Measurements from ENCODE around the gene PI4KA. TPM values are rescaled to one million over a fixed set of nuclear protein-coding genes. Genes with fewer than 3 reads are reported as not detected.
"Not testable (repeated sequence)": the region's sequence is repeated elsewhere in the genome, so short reads cannot be mapped to it uniquely, and the experiment has no call there.

Gene PI4KA
- total RNA-seq, 1 donor from 2014 or later: 20.4 TPM

DNA sequence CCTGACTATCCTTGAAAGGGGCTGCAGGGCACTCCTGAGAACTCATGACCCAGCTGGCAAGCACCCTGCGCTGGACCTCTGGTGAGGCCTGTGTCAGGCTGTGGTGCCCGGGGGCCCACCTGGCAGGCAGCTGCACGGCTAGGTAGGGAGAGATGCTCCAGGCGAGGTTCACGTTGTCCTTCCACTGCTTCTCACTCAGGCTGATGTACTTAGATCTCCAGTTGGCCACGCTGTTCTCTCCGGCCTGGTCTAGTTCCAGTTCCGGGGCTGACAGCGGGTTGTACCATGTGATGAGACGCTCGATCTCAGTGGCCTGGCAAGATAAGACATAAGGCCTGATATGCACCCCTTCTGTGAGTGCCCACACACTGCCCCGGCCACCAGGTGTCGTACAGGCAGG is 129.4 kb downstream of the PI4KA start:
- Histone ChIP-seq H3K9ac (ENCODE audit: low read depth in 1 of 3, low read length in 3 of 3) (no peak overlapping the region), H3K9me3 (ENCODE audit: control insufficient read depth in 3 of 3, low read length in 3 of 3) (no peaks in the 10 kb centered on the region), H3K36me3 (ENCODE audit: control insufficient read depth in 3 of 3, insufficient read depth in 3 of 3, low read length in 3 of 3) (peaks cover 40 to 47% (median 43%) of the 10 kb centered on the region in 3 donors), H3K4me1 (ENCODE audit: control insufficient read depth in 3 of 3, insufficient read depth in 3 of 3, low read length in 3 of 3) (no peaks in the 10 kb centered on the region), H3K4me3 (ENCODE audit: low read length in 3 of 3) (no peak overlapping the region), H3K27me3 (ENCODE audit: control insufficient read depth in 3 of 3, insufficient read depth in 3 of 3, low read length in 3 of 3) (no peaks in the 10 kb centered on the region), H3K27ac (ENCODE audit: low read depth, low read length) (no peak overlapping the region)

DNA sequence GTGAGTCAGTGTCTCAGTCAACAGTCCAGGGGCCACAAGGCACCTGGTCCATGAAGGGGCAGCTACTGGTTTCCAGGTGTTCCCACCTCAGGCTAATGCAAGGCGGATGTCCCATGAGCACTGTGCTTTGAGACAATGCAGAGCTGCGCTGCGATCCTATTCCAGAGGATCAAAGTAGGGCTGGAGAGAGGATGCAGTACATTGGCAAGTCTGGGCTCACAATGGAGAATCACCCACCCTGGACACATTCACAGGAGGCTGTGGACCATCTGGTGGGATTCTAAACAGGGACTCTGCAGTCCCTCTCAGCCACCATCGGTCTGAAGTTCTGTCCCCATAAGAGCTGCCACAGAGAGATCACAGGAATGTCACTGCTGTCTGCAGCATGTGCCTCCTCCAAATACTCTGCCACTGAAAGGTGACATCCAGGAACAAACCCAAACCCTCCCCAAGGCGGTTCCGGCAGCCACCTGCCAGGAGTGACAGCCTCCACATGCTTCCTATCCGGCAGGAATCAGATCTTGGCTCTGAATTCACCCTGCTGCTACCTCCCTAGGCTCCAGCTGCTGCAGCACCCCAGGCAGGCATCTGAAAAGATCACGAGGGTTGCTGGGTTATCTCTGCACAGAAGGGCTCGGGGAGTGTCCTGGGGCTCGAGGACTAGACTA is 130.0 kb downstream of the PI4KA start:
- Histone ChIP-seq H3K27me3 (ENCODE audit: control insufficient read depth in 3 of 3, insufficient read depth in 3 of 3, low read length in 3 of 3) (no peaks in the 10 kb centered on the region), H3K9me3 (ENCODE audit: control insufficient read depth in 3 of 3, low read length in 3 of 3) (no peaks in the 10 kb centered on the region), H3K9ac (ENCODE audit: low read depth in 1 of 3, low read length in 3 of 3) (no peak overlapping the region), H3K36me3 (ENCODE audit: control insufficient read depth in 3 of 3, insufficient read depth in 3 of 3, low read length in 3 of 3) (peaks cover 40 to 47% (median 43%) of the 10 kb centered on the region in 3 donors), H3K4me1 (ENCODE audit: control insufficient read depth in 3 of 3, insufficient read depth in 3 of 3, low read length in 3 of 3) (no peaks in the 10 kb centered on the region), H3K27ac (ENCODE audit: low read depth, low read length) (no peak overlapping the region), H3K4me3 (ENCODE audit: low read length in 3 of 3) (no peak overlapping the region)

DNA sequence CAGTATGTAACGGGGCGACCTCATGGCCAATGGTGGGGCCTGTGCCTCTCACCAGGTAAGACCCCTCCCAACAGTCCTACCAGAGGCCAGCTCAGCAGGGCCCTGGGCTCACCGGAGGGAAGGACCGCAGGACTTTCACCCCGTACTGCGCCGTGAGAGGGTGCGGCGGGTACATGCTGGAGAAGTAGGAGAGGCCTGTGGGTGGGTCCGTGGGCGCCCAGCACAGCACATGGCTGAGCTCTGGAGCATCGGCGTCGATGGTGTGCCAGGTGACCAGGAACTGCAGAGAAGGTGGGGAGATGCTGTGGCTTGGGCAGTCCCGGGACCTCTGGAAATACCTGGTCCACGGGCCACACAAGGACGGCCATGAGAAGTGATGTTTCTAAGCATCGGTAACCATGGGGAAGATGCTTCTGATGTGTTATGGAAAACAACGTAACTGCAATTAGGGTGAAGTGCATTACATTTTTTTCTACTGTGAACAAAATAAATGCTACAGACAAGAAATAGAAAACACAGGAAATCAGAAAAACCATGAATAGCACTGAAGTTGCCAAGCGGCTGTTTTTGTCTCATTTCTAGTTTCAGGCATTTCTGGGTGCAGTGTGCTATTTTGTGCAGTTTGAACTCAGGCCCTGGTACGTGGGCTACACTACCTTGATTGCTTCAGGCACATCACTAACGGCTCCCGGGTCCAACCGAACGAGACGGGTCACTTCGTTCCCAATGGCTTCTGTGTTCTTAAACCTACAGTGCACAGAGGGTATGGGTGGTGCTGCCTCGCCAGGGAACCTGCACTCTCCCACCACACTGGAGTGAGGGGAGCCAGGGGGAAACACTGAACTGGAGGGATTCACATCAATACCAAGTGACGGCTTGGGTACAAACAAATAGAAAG is 131.2 kb downstream of the PI4KA start:
- Histone ChIP-seq H3K36me3 (ENCODE audit: control insufficient read depth in 3 of 3, insufficient read depth in 3 of 3, low read length in 3 of 3) (peaks cover 38 to 47% (median 43%) of the 10 kb centered on the region in 3 donors), H3K4me1 (ENCODE audit: control insufficient read depth in 3 of 3, insufficient read depth in 3 of 3, low read length in 3 of 3) (no peaks in the 10 kb centered on the region), H3K27ac (ENCODE audit: low read depth, low read length) (no peak overlapping the region), H3K9me3 (ENCODE audit: control insufficient read depth in 3 of 3, low read length in 3 of 3) (no peaks in the 10 kb centered on the region), H3K9ac (ENCODE audit: low read depth in 1 of 3, low read length in 3 of 3) (no peak overlapping the region), H3K27me3 (ENCODE audit: control insufficient read depth in 3 of 3, insufficient read depth in 3 of 3, low read length in 3 of 3) (no peaks in the 10 kb centered on the region), H3K4me3 (ENCODE audit: low read length in 3 of 3) (no peak overlapping the region)

DNA sequence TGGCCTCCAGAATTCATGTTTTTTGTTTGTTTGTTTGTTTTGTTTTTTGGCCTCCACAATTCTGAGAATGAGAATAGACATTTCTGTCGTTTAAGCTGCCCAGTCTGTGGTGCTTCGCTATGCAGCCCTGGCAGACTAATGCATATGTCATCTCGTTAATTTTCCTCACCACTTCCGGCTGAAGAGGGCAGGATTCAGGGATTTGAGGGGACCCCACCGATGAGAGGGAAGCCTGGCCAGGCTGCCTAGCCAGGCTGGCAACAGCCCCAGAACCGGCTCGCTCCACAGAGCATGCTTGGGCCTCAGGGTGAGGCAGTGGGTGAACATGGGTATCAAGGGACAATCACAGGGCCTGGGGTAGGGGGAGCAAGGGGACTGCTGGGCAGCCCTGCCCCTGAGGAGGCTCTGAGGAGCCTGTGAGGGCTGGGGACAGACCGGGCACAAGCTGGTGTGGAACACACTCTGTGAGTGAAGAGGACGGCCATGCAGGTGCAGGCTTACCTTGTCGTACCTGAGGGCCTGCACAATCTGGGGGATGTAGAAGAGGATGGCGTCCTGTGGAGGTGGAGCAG is 132.5 kb downstream of the PI4KA start:
- Histone ChIP-seq H3K9me3 (ENCODE audit: control insufficient read depth in 3 of 3, low read length in 3 of 3) (no peaks in the 10 kb centered on the region), H3K27me3 (ENCODE audit: control insufficient read depth in 3 of 3, insufficient read depth in 3 of 3, low read length in 3 of 3) (no peaks in the 10 kb centered on the region), H3K36me3 (ENCODE audit: control insufficient read depth in 3 of 3, insufficient read depth in 3 of 3, low read length in 3 of 3) (peaks cover 45 to 48% (median 46%) of the 10 kb centered on the region in 3 donors), H3K9ac (ENCODE audit: low read depth in 1 of 3, low read length in 3 of 3) (no peak overlapping the region), H3K4me1 (ENCODE audit: control insufficient read depth in 3 of 3, insufficient read depth in 3 of 3, low read length in 3 of 3) (no peaks in the 10 kb centered on the region), H3K4me3 (ENCODE audit: low read length in 3 of 3) (no peak overlapping the region), H3K27ac (ENCODE audit: low read depth, low read length) (no peak overlapping the region)

DNA sequence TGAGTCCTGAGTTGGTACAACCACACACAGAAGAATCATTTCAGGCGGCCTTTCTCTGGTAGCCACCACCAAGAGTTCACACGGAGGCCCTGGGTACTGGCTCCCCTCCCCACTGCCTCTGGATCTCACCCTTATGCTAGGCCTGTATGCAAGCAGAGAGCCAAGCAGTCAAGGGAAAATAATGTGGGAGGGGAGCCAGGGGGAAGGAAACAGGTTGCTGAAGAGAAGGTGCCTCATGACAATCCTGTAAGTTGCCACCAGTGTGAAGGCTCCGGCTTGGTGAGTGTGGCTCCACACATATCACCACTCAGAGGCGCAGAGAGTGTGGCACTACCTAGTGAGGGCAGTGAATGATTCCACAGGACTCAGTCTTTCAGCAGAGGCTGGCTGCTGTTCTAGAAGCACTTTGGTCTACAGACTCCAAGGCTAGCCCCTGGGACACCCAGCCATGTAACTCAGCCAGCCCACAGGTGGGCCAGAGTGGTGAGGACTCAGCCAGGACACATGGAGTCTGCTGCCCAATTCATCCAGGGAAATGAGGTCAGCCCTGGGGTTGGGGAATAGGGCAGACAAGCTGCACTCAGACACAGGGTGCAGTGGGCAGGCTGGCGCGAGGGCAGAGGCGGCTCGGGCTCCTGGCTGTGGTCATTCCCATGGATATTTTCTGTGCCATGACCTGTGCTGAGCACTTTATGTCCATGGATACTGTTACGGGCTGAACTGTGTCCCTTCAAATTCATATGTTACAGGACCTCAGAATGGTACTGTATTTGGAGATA is 133.7 kb downstream of the PI4KA start:
- no peaks in the 10 kb centered on the region for H3K9me3 ChIP-seq (ENCODE audit: control insufficient read depth in 3 of 3, low read length in 3 of 3)
- H3K4me1 ChIP-seq (ENCODE audit: control insufficient read depth in 3 of 3, insufficient read depth in 3 of 3, low read length in 3 of 3): no peaks in the 10 kb centered on the region
- peaks cover 47 to 54% (median 47%) of the 10 kb centered on the region in 3 donors for H3K36me3 ChIP-seq (ENCODE audit: control insufficient read depth in 3 of 3, insufficient read depth in 3 of 3, low read length in 3 of 3)
- no peaks in the 10 kb centered on the region for H3K27me3 ChIP-seq (ENCODE audit: control insufficient read depth in 3 of 3, insufficient read depth in 3 of 3, low read length in 3 of 3)
- no peak overlapping the region for H3K9ac ChIP-seq (ENCODE audit: low read depth in 1 of 3, low read length in 3 of 3)
- H3K4me3 ChIP-seq (ENCODE audit: low read length in 3 of 3): no peak overlapping the region
- H3K27ac ChIP-seq (ENCODE audit: low read depth, low read length): no peak overlapping the region

DNA sequence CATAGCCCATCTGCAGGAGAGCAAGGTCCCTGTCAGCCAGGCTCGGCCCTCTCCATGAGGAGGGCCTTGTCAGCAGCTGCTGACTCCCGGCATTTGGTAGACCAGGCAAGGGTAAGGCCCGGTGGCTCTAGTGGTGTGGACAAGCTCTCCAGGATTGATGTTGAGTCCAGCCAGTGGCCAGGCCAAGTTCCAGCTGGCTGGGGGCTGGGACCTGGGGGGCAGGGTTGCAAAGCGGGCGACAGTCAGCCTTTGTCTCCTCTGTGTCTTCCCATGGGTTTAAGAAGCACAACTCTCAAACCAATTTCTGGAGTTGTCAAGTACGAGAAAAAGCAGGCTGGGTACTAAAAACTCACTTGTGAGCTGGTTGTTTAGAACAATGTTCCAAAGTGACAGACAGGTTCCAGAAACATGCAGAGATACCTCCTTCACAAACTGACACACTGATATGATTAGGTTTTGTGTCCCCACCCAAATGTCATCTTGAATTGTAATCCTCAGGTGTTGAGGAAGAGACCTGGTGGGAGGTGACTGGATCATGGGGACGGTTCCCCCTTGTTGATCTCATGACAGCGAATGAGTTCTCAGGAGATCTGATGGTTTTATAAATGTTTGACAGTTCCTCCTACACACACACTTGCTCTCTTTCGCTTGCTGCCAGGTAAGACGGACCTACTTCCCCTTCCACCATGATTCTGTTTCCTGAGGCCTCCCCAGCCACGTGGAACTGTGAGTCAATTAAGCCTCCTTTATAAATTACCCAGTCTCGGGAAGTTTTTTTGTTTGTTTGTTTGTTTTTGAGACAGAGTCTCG is 137.0 kb downstream of the PI4KA start:
- peaks cover 19 to 23% (median 22%) of the 10 kb centered on the region in 3 donors for H3K36me3 ChIP-seq (ENCODE audit: control insufficient read depth in 3 of 3, insufficient read depth in 3 of 3, low read length in 3 of 3)
- no peaks in the 10 kb centered on the region for H3K9me3 ChIP-seq (ENCODE audit: control insufficient read depth in 3 of 3, low read length in 3 of 3)
- H3K27me3 ChIP-seq (ENCODE audit: control insufficient read depth in 3 of 3, insufficient read depth in 3 of 3, low read length in 3 of 3): no peaks in the 10 kb centered on the region
- H3K9ac ChIP-seq (ENCODE audit: low read depth in 1 of 3, low read length in 3 of 3): no peak overlapping the region
- H3K27ac ChIP-seq (ENCODE audit: low read depth, low read length): no peak overlapping the region
- peaks cover 0 to 3% (median 0%) of the 10 kb centered on the region in 3 donors for H3K4me1 ChIP-seq (ENCODE audit: control insufficient read depth in 3 of 3, insufficient read depth in 3 of 3, low read length in 3 of 3)
- no peak overlapping the region for H3K4me3 ChIP-seq (ENCODE audit: low read length in 3 of 3)

DNA sequence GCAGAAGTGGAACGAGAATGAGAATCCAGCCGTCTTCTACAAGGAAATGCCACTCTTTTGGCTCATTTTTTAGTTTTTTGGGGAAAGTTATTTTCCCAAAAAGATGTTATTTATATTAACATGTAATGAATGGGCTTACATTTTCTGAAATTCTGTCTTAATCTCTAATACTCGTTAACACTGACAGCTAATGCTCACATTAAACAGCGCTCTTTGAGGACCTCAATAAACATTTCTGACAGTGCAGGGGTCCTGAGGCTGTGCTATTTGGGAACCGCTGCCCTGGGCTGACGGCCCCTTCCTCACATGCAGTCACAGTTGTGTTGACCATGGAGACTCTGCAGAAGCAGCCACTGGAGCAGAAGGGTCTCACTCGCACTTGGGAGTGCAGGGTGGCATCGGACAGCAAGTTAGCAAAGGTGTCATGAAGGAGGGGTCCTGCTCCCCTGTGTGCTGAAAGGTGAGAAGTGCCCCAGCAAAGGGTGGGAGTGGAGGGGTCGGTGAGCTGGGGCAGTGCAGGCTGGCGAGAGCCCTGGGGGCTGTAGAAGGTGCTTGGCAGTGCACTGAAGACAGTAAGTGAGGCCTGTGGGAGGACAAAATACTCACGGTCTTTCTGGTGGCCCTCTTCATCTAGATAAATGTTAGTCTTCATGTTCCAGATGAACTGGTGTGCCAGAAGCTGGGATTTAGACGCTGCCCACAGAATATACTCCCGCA is 137.8 kb downstream of the PI4KA start:
- Histone ChIP-seq H3K36me3 (ENCODE audit: control insufficient read depth in 3 of 3, insufficient read depth in 3 of 3, low read length in 3 of 3) (peaks cover 13 to 16% (median 15%) of the 10 kb centered on the region in 3 donors), H3K9me3 (ENCODE audit: control insufficient read depth in 3 of 3, low read length in 3 of 3) (no peaks in the 10 kb centered on the region), H3K9ac (ENCODE audit: low read depth in 1 of 3, low read length in 3 of 3) (no peak overlapping the region), H3K27ac (ENCODE audit: low read depth, low read length) (no peak overlapping the region), H3K4me1 (ENCODE audit: control insufficient read depth in 3 of 3, insufficient read depth in 3 of 3, low read length in 3 of 3) (peaks cover 0 to 3% (median 0%) of the 10 kb centered on the region in 3 donors), H3K27me3 (ENCODE audit: control insufficient read depth in 3 of 3, insufficient read depth in 3 of 3, low read length in 3 of 3) (no peaks in the 10 kb centered on the region), H3K4me3 (ENCODE audit: low read length in 3 of 3) (no peak overlapping the region)

DNA sequence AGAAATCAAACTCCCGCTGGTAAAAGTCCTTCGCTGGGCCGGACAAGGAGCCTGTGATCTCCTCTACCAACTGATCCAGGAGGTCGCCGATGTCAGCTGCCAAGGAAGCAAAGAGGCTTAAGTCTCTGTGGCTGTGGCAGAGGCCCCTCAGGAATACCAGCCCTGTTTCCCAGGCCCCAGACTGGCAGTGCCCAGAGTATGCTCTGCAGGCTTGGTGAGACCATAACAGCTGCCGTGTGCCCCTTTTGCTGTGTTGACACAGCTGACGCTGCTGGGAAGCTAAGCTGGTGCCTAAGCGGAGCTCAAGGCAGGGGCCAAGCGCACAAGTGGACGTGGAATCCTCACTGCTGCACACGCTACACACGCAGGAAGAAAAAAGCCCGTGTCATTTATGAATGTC is 139.9 kb downstream of the PI4KA start:
- not testable (repeated sequence) for H3K4me1 ChIP-seq (ENCODE audit: control insufficient read depth in 3 of 3, insufficient read depth in 3 of 3, low read length in 3 of 3); H3K4me3 ChIP-seq (ENCODE audit: low read length in 3 of 3); H3K27me3 ChIP-seq (ENCODE audit: control insufficient read depth in 3 of 3, insufficient read depth in 3 of 3, low read length in 3 of 3); H3K9me3 ChIP-seq (ENCODE audit: control insufficient read depth in 3 of 3, low read length in 3 of 3); H3K27ac ChIP-seq (ENCODE audit: low read depth, low read length); H3K9ac ChIP-seq (ENCODE audit: low read depth in 1 of 3, low read length in 3 of 3)
- peaks cover 9 to 13% (median 12%) of the 10 kb centered on the region in 3 donors for H3K36me3 ChIP-seq (ENCODE audit: control insufficient read depth in 3 of 3, insufficient read depth in 3 of 3, low read length in 3 of 3)

DNA sequence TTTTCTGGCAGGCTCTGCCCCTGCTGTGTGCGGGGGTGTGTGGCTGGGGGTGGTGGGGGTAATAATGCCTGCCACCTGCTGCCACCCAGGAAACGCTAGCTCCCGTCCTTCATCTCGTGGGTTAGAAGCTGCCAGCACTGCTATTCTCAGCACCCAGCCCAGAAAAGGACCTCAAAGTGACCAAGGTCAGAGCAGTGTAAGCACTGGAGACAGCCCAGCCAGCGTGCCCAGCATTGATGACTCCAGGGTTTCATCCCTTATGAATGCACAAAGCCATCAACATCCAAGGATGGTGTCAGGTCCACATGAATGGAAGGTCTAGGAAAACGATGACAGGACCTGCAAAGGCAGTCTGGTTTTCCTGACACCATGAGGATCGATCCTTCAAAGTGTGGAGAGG is 140.6 kb downstream of the PI4KA start:
- not testable (repeated sequence) for H3K4me3 ChIP-seq (ENCODE audit: low read length in 3 of 3); H3K27ac ChIP-seq (ENCODE audit: low read depth, low read length); H3K9ac ChIP-seq (ENCODE audit: low read depth in 1 of 3, low read length in 3 of 3); H3K27me3 ChIP-seq (ENCODE audit: control insufficient read depth in 3 of 3, insufficient read depth in 3 of 3, low read length in 3 of 3); H3K4me1 ChIP-seq (ENCODE audit: control insufficient read depth in 3 of 3, insufficient read depth in 3 of 3, low read length in 3 of 3); H3K9me3 ChIP-seq (ENCODE audit: control insufficient read depth in 3 of 3, low read length in 3 of 3)
- peaks cover 11 to 13% (median 12%) of the 10 kb centered on the region in 3 donors for H3K36me3 ChIP-seq (ENCODE audit: control insufficient read depth in 3 of 3, insufficient read depth in 3 of 3, low read length in 3 of 3)

Measured in skeletal muscle tissue (tissue), 4 donors.